H1 (cell line): Measurements from ENCODE around the gene CABCOCO1. TPM values are rescaled to one million over a fixed set of nuclear protein-coding genes. Genes with fewer than 3 reads are reported as not detected.

ENCODE experiments used
- CTCF ChIA-PET: fragments of 300-600 bp; sonication (Branson Sonifier 250); formaldehyde crosslinking; loops from one replicate; lab custom pipeline; 2021; ENCODE audit not compliant: partially characterized antibody; lab: Charles Lee
- POLR2A ChIA-PET: fragments of 300-600 bp; sonication (Branson Sonifier 250); formaldehyde crosslinking; loops from one replicate; lab custom pipeline; 2021; ENCODE audit warnings: inconsistent platforms; ENCODE audit not compliant: partially characterized antibody; lab: Charles Lee
- DNase-seq, 2 experiments: peaks; one replicate each; pipeline versions ENCODE4 v3.0.0 to v3.0.0-alpha.2; 2010 to 2022; ENCODE audit warnings: low spot score in 2 of 2, low read depth in 1 of 2, mixed read lengths in 1 of 2
- FAIRE-seq: peaks from 2 replicates; lab custom pipeline; 2011; peaks lifted over from hg19 to GRCh38; lab: Jason Lieb, UNC
- H2AFZ ChIP-seq: 2 replicates; pipeline ENCODE4 v1.8.1; 2012; ENCODE audit warnings: low read length, inconsistent platforms
- H2AK5ac ChIP-seq: 2 replicates; pipeline ENCODE4 v1.6.1; 2013; ENCODE audit warnings: low read depth, low read length
- H2BK120ac ChIP-seq: replicated peaks from 2 replicates; pipeline ENCODE3; 2013; ENCODE audit warnings: low read depth, low read length, inconsistent platforms
- H2BK12ac ChIP-seq: 2 replicates; pipeline ENCODE4 v1.6.1; 2013; ENCODE audit warnings: low read depth, low read length
- H2BK15ac ChIP-seq: 2 replicates; pipeline ENCODE4 v1.6.1; 2013; ENCODE audit warnings: low read length
- H2BK20ac ChIP-seq: 2 replicates; pipeline ENCODE4 v1.6.1; 2013; ENCODE audit warnings: low read length
- H2BK5ac ChIP-seq: 2 replicates; pipeline ENCODE4 v1.6.1; 2013; ENCODE audit warnings: low read depth, low read length
- H3K14ac ChIP-seq: 2 replicates; pipeline ENCODE4 v1.6.1; 2013; ENCODE audit warnings: inconsistent platforms; ENCODE audit not compliant: insufficient read length
- H3K18ac ChIP-seq: 2 replicates; pipeline ENCODE4 v1.6.1; 2013; ENCODE audit warnings: low read length; ENCODE audit errors: extremely low read depth
- H3K23ac ChIP-seq: 2 replicates; pipeline ENCODE4 v1.6.1; 2013; ENCODE audit warnings: inconsistent platforms; ENCODE audit not compliant: insufficient read length
- H3K23me2 ChIP-seq: 2 replicates; pipeline ENCODE4 v1.6.1; 2013; ENCODE audit warnings: low read depth, low read length
- H3K27ac ChIP-seq: 2 replicates; pipeline ENCODE4 v1.6.1; 2011; ENCODE audit warnings: low read depth, low read length, inconsistent platforms
- H3K27me3 ChIP-seq, 4 experiments: replicated peaks in 1 of 4; 1 replicate in 1 of 4; 2 replicates in 3 of 4; pipeline versions ENCODE4 v1.6.1 to v1.8.1; 2011 to 2013; ENCODE audit warnings: low read length in 3 of 4, mild to moderate bottlenecking in 3 of 4, inconsistent platforms in 2 of 4, mixed read lengths in 2 of 4, moderate library complexity in 1 of 4; ENCODE audit not compliant: control insufficient read depth in 3 of 4, insufficient read depth in 3 of 4; ENCODE audit errors: extremely low read depth in 1 of 4
- H3K36me3 ChIP-seq, 4 experiments: 2 replicates each; pipeline versions ENCODE4 v1.6.1 to v1.8.1; 2011 to 2013; ENCODE audit warnings: mild to moderate bottlenecking in 4 of 4, low read length in 3 of 4, moderate library complexity in 2 of 4, control low read depth in 1 of 4, inconsistent platforms in 1 of 4; ENCODE audit not compliant: insufficient read depth in 4 of 4, control insufficient read depth in 2 of 4
- H3K4ac ChIP-seq: replicated peaks from 2 replicates; pipeline ENCODE3; 2013; ENCODE audit warnings: low read length, low read depth, mixed read lengths, inconsistent platforms; ENCODE audit not compliant: insufficient read length
- H3K4me1 ChIP-seq, 4 experiments: replicated peaks in 1 of 4; 1 replicate in 1 of 4; 2 replicates in 3 of 4; pipeline versions ENCODE4 v1.6.1 to v1.8.1; 2011 to 2013; ENCODE audit warnings: low read length in 3 of 4, inconsistent platforms in 2 of 4, mixed read lengths in 1 of 4; ENCODE audit not compliant: insufficient read depth in 4 of 4, control insufficient read depth in 3 of 4
- H3K4me2 ChIP-seq, 2 experiments: 2 replicates each; pipeline versions ENCODE4 v1.6.1 to v1.8.1; 2011 to 2013; ENCODE audit warnings: low read depth in 2 of 2, low read length in 2 of 2, control low read depth in 1 of 2, inconsistent platforms in 1 of 2, mild to moderate bottlenecking in 1 of 2; ENCODE audit not compliant: insufficient read depth in 1 of 2
- H3K4me3 ChIP-seq, 4 experiments: fragments of 200-600, 300-600 bp in 1 of 4; sonication (generic), shearing (Covaris generic), sonication (Bioruptor Twin) in 1 of 4; 2 replicates each; pipeline versions ENCODE4 v1.5.1 to v1.8.1; 2011 to 2016; ENCODE audit warnings: low read length in 4 of 4, low read depth in 3 of 4, control low read depth in 2 of 4, inconsistent platforms in 2 of 4, mild to moderate bottlenecking in 2 of 4, mixed read lengths in 1 of 4, moderate library complexity in 1 of 4; ENCODE audit not compliant: insufficient read depth in 2 of 4; ENCODE audit errors: extremely low read depth in 1 of 4
- H3K56ac ChIP-seq: replicated peaks from 2 replicates; pipeline ENCODE3; 2013; ENCODE audit warnings: low read depth, mild to moderate bottlenecking, mixed read lengths, low read length, inconsistent platforms; ENCODE audit not compliant: insufficient read length
- H3K79me1 ChIP-seq: 2 replicates; pipeline ENCODE4 v1.6.1; 2013; ENCODE audit warnings: low read depth, low read length, control low read depth
- H3K79me2 ChIP-seq, 2 experiments: 2 replicates each; pipeline versions ENCODE4 v1.6.1 to v1.8.1; 2012 to 2013; ENCODE audit warnings: low read length in 2 of 2, mild to moderate bottlenecking in 2 of 2, inconsistent platforms in 1 of 2; ENCODE audit not compliant: insufficient read depth in 2 of 2, control insufficient read depth in 1 of 2
- H3K9ac ChIP-seq, 4 experiments: replicated peaks in 1 of 4; 1 replicate in 1 of 4; 2 replicates in 3 of 4; pipeline versions ENCODE4 v1.6.1 to v1.8.1; 2011 to 2013; ENCODE audit warnings: low read depth in 3 of 4, low read length in 3 of 4, control low read depth in 2 of 4, mild to moderate bottlenecking in 2 of 4, moderate library complexity in 2 of 4, inconsistent platforms in 1 of 4; ENCODE audit errors: extremely low read depth in 1 of 4
- H3K9me3 ChIP-seq, 2 experiments: 2 replicates each; pipeline versions ENCODE4 v1.6.1 to v1.8.1; 2012 to 2013; ENCODE audit warnings: mild to moderate bottlenecking in 2 of 2, moderate library complexity in 2 of 2, control low read depth in 1 of 2, inconsistent platforms in 1 of 2, low read depth in 1 of 2, low read length in 1 of 2, mixed read lengths in 1 of 2; ENCODE audit not compliant: insufficient read depth in 2 of 2
- H4K20me1 ChIP-seq, 2 experiments: replicated peaks in 1 of 2; 2 replicates each; pipeline versions ENCODE3 to v1.8.1; 2011 to 2013; ENCODE audit warnings: inconsistent platforms in 2 of 2, low read length in 2 of 2, mild to moderate bottlenecking in 1 of 2; ENCODE audit not compliant: insufficient read depth in 2 of 2, control insufficient read depth in 1 of 2
- H4K5ac ChIP-seq: 2 replicates; pipeline ENCODE4 v1.6.1; 2013; ENCODE audit warnings: low read length, low read depth, mixed read lengths, inconsistent platforms; ENCODE audit not compliant: insufficient read length
- H4K8ac ChIP-seq: 2 replicates; pipeline ENCODE4 v1.8.0; 2013; ENCODE audit warnings: mild to moderate bottlenecking, moderate library complexity, low read length, inconsistent platforms; ENCODE audit not compliant: insufficient read depth; ENCODE audit errors: extremely low read depth
- H4K91ac ChIP-seq: replicated peaks from 2 replicates; pipeline ENCODE3; 2013; ENCODE audit warnings: low read length, mixed read lengths, inconsistent platforms; ENCODE audit not compliant: insufficient read length
- ATF3 ChIP-seq: IDR thresholded peaks from 2 replicates; pipeline ENCODE4 v1.6.1; 2011; ENCODE audit warnings: low read depth, mild to moderate bottlenecking, low read length; ENCODE audit not compliant: insufficient read depth
- POU5F1 ChIP-seq: IDR thresholded peaks from 2 replicates; pipeline ENCODE4 v1.6.1; 2011; ENCODE audit warnings: low read depth, mild to moderate bottlenecking, low read length, moderate library complexity
- SIX5 ChIP-seq: IDR thresholded peaks from 2 replicates; pipeline ENCODE4 v1.6.1; 2011; ENCODE audit warnings: mild to moderate bottlenecking, low read depth, low read length
- USF2 ChIP-seq: IDR thresholded peaks from 2 replicates; pipeline ENCODE4 v1.6.1; 2011; ENCODE audit warnings: low read length, improper control_type of control experiment
- ZNF274 ChIP-seq: IDR thresholded peaks from 2 replicates; pipeline ENCODE4 v1.7.0; 2012; ENCODE audit warnings: low read length, borderline replicate concordance; ENCODE audit errors: extremely low read depth
- WGBS, 2 experiments: shearing (Covaris generic) in 1 of 2; methylation state at CpG; one replicate each; pipeline versions ENCODE4 v1.1.6 to v1.1.7; 2013 to 2015; ENCODE audit warnings: low lambda C conversion rate in 2 of 2, mixed read lengths in 2 of 2, inconsistent platforms in 1 of 2, low coverage in 1 of 2, missing lambda C conversion rate in 1 of 2; ENCODE audit not compliant: insufficient replicate concordance in 2 of 2, insufficient coverage in 1 of 2, insufficient read length in 1 of 2; ENCODE audit errors: extremely low coverage in 1 of 2, missing lambda C conversion rate in 1 of 2; 5-methylcytosine and 5-hydroxymethylcytosine counted together
- polyA plus RNA-seq, 7 experiments: library from polyadenylated mRNA; depleted of rRNA in 3 of 7; stranded (reverse) in 5 of 7; unstranded in 2 of 7; fragments of >200 nt in 5 of 7; fragments of 200-250 nt in 2 of 7; gene quantifications; 1 replicate in 5 of 7; 2 replicates in 1 of 7; 4 replicates in 1 of 7; pipeline versions ENCODE4 v1.2.1 to v1.2.3, GENCODE V29; 2011 to 2013; ENCODE audit warnings: missing spikeins in 2 of 7, mixed read lengths in 2 of 7
- total RNA-seq: library from RNA; stranded (reverse); fragmentation: NEBNext Ultra II Directional; extraction: Animal tissue kit (Norgen Biotek cat#: 25700); gene quantifications from 2 replicates; pipeline ENCODE4 v1.2.1, GENCODE V29; 2021

Gene CABCOCO1
- total and polyA plus RNA-seq, 2 of the 8 experiments (the other 6 are each of a cell fraction or from before 2014, with no cell fraction given) = not detected

- Histone ChIP-seq H3K79me1 (no peaks in the 10 kb centered on the region), H3K56ac (no peak overlapping the region), H3K4ac (no peak overlapping the region), H3K4me3 (no peak overlapping the region), H3K9ac (no peak overlapping the region), H3K14ac (no peak overlapping the region), H3K27me3 (no peaks in the 10 kb centered on the region), H4K91ac (no peak overlapping the region), H4K20me1 (no peaks in the 10 kb centered on the region), H3K27ac (no peak overlapping the region), H3K36me3 (no peaks in the 10 kb centered on the region), H3K79me2 (no peaks in the 10 kb centered on the region), H2BK12ac (no peak overlapping the region), H2BK5ac (no peak overlapping the region), H2BK20ac (no peak overlapping the region), H3K23ac (no peak overlapping the region), H2BK15ac (no peak overlapping the region), H2AFZ (peak overlapping the region; percentile 88; the same call in 1 of the 2 replicates), H3K9me3 (0 out of 4 replicates have a peak, but pooled peaks cover 0 to 2% of the 10 kb centered on the region in 2 experiments), H4K5ac (no peak overlapping the region), H4K8ac (no peak overlapping the region), H3K18ac (no peak overlapping the region), H3K4me1 (no peaks in the 10 kb centered on the region; a peak in 1 of 7 replicates), H2BK120ac (no peak overlapping the region), H2AK5ac (no peak overlapping the region), H3K23me2 (no peaks in the 10 kb centered on the region), H3K4me2 (no peak overlapping the region)
- TF ChIP-seq ZNF274 (no peak), USF2 (peak; percentile 55), SIX5 (peak; percentile 9; the same call in 1 of the 2 replicates), ATF3 (0 out of 2 replicates have a peak, but pooled peaks have one; percentile 39), POU5F1 (no peak)
- ChIA-PET POLR2A (no interaction called here), CTCF (no interaction called here)
- FAIRE-seq (no peak), DNase-seq (no peak)
- 94% methylated on average over 3 of the region's 3 CpGs; no CpG with 5 or more reads in 1 of the 2 experiments for WGBS, 2 experiments
Observed at GRCh38 chr10:61774031-61774430, 111.3 kb downstream of the CABCOCO1 start.
